Activated naive CD4-positive, alpha-beta T cell treated with anti-CD3 and anti-CD28 coated beads, Interleukin-2, amount 50 U/mL, for 72 hours (primary cell): ENCODE results near the gene PRKACB. TPM values are rescaled to one million over a fixed set of nuclear protein-coding genes. Genes with fewer than 3 reads are reported as not detected.
A peak's percentile ranks its signal among the peaks of the same experiment; 100 is the strongest.
"Not testable (repeated sequence)": the region's sequence is repeated elsewhere in the genome, so short reads cannot be mapped to it uniquely, and the experiment has no call there.

Experiments used
- ATAC-seq, 2 donors: fragments of 150-1000 bp; cut with Tn5 transposase; 2 replicates each; pipeline ENCODE4 v1.10.0; 2021; ENCODE audit warnings: mild to moderate bottlenecking in 2 of 2, moderate library complexity in 2 of 2
- DNase-seq, 2 donors: peaks; one replicate each; pipeline ENCODE4 v3.0.0; 2021 to 2022; ENCODE audit warnings: low spot score in 2 of 2
- H3K27ac Mint-ChIP-seq, 2 donors: one replicate each; pipeline ENCODE4 v1.8.0; 2022; ENCODE audit warnings: mild to moderate bottlenecking in 2 of 2, mixed read lengths in 2 of 2
- H3K36me3 Mint-ChIP-seq, 2 donors: one replicate each; pipeline ENCODE4 v1.8.0; 2022; ENCODE audit warnings: mixed read lengths in 2 of 2
- H3K9me3 Mint-ChIP-seq, 2 donors: one replicate each; pipeline ENCODE4 v1.8.0; 2022; ENCODE audit warnings: mixed read lengths in 2 of 2
- total RNA-seq, 2 donors: library from RNA; stranded (reverse); gene quantifications; one replicate each; pipeline ENCODE4 v1.2.3, GENCODE V29; 2022

PRKACB gene
- 10 to 100 TPM; 20.7 to 25.2 TPM for total RNA-seq

- Mint-ChIP-seq H3K9me3 (no peaks in the 10 kb centered on the region), H3K36me3 (peaks cover 0 to 5% of the 10 kb centered on the region in 2 donors), H3K27ac (peak within 1 kb of the TSS; percentile 95)
- ATAC-seq (peak; percentile 85 to 90), DNase-seq (no peak)
Observed at GRCh38 chr1:84143796-84144565, at the start of gene PRKACB. PRKACB (plus strand) TSS chr1:84144271; CDS start chr1:84144362, 91 bp downstream.

DNA sequence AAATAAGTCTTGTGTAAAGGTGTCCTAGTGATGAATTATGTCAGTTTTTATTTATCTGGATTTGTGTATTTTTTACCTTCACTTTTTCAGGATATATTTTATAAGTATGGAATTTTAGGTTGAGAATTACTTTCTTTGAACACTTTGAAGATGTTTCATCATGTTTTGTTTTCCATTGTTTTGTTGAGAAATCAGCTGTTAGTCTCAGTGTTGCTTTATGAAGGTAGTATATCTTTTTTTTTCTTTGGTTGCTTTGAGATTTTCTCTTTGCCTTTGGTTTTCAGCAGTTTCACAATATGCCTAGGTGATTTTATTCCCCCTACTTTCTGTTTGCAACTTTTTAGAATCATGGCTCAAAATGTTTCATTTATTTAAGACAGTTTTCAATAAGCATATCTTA is 48.8 kb upstream of the PRKACB start:
- ATAC-seq (no peak), DNase-seq (no peak)
- Mint-ChIP-seq H3K36me3 (peaks cover 0 to 5% of the 10 kb centered on the region in 2 donors), H3K27ac (no peak overlapping the region), H3K9me3 (no peaks in the 10 kb centered on the region)

- ATAC-seq = no peak
- H3K9me3 Mint-ChIP-seq = no peaks in the 10 kb centered on the region
- H3K36me3 Mint-ChIP-seq = peaks cover 0 to 5% of the 10 kb centered on the region in 2 donors
- no peak overlapping the region for H3K27ac Mint-ChIP-seq
- DNase-seq = no peak
Observed at GRCh38 chr1:84096176-84096575, 47.9 kb upstream of the PRKACB start.

- H3K9me3 Mint-ChIP-seq = no peaks in the 10 kb centered on the region
- ATAC-seq = no peak
- H3K27ac Mint-ChIP-seq = no peak overlapping the region
- no peaks in the 10 kb centered on the region for H3K36me3 Mint-ChIP-seq
- no peak for DNase-seq
Observed at GRCh38 chr1:84101204-84101603, 42.9 kb upstream of the PRKACB start.

DNA sequence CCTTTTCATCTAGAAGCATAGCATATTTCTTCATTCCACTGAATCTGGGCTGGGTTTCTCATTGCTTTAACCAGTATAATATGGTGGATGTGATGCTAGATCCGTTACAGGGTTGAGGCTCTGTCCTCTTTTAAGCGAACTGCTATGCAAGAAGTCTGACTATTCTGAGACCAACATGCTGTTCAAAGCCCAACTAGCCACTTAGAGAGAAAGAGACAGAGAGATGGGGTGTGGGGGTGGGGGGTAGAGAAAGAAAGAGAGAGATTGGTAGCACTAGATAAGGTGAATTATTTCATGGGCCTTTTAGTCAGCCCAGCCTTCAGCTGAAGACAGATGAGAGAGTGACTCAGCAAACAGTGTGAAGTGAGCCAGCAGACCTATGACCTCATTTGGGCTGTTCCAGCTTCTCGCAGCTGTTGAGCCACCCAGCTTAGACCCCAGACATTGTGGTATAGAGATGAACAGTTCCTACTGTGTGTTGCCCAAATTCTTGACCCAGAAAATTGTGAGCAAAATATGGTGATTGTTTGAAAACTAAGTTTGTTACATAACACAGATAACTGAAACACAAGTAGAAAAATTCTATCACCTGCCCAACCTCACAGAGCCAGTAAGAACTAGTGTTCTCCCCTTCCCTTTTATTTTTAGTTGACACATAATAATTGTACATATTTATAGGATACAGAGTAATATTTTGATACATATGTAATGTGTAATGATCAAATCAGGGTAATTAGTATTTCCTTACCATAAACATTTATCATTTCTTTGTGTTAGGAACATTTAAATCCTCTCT is 40.7 kb upstream of the PRKACB start:
- Mint-ChIP-seq H3K27ac (peak overlapping the region in 1 of 2 donors; percentile 33), H3K36me3 (peaks cover 11 to 14% of the 10 kb centered on the region in 2 donors), H3K9me3 (peaks cover 3 to 7% of the 10 kb centered on the region in 2 donors)
- ATAC-seq = peak; percentile 53 to 64
- DNase-seq = no peak

DNA sequence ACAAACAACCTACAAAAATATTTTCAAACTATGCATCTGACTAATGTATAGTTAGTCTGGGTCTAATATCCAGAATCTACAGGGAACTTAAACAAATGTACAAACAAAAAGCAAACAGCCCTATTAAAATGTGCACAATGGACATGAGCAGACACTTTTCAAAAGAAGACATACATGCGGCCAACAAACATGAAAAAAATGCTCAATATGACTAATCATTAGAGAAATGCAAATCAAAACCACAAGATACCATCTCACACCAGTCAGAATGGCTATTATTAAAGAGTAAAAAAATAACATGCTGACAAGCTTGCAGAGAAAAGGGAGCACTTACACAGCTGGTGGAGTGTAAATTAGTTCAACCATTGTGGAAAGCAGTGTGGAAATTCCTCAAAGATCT is 36.5 kb upstream of the PRKACB start:
- not testable (repeated sequence) for H3K9me3 Mint-ChIP-seq, DNase-seq, ATAC-seq, H3K27ac Mint-ChIP-seq
- peaks cover 11 to 14% of the 10 kb centered on the region in 2 donors for H3K36me3 Mint-ChIP-seq

- DNase-seq = no peak
- ATAC-seq = no peak
- no peak overlapping the region for H3K27ac Mint-ChIP-seq
- H3K36me3 Mint-ChIP-seq = peaks cover 11 to 14% of the 10 kb centered on the region in 2 donors
- H3K9me3 Mint-ChIP-seq = peaks cover 3 to 7% of the 10 kb centered on the region in 2 donors
Observed at GRCh38 chr1:84107955-84108354, 36.1 kb upstream of the PRKACB start.

GRCh38 chr1:84108900-84109578 is 35.0 kb upstream of the PRKACB start:
- DNase-seq (no peak), ATAC-seq (no peak)
- peaks cover 11 to 14% of the 10 kb centered on the region in 2 donors for H3K36me3 Mint-ChIP-seq
- no peak overlapping the region for H3K27ac Mint-ChIP-seq
- peaks cover 3 to 7% of the 10 kb centered on the region in 2 donors for H3K9me3 Mint-ChIP-seq

DNA sequence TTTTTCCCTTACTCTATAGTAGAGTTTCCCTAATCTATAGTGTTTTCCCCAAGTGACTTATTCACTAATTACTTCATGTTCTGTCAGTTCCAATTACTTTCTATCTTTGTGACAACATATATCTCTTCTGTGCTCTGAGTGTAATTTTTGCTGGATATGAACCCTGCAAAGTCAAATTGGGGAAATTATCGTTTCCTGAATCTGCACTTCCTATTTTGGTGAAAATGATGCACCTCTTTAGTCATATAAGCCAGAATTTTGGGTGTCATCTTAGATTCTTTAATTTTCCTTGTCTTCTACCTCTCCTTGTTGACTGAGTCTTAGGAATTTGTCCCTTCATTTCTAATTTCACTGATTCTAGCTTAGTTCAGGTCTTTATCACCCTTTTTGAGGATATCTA is 33.4 kb upstream of the PRKACB start:
- Mint-ChIP-seq H3K27ac (no peak overlapping the region), H3K36me3 (peaks cover 11 to 14% of the 10 kb centered on the region in 2 donors), H3K9me3 (peaks cover 3 to 7% of the 10 kb centered on the region in 2 donors)
- DNase-seq = no peak
- ATAC-seq = no peak

- no peak for DNase-seq
- no peak for ATAC-seq
- Mint-ChIP-seq H3K27ac (no peak overlapping the region), H3K9me3 (no peaks in the 10 kb centered on the region), H3K36me3 (no peaks in the 10 kb centered on the region)
Observed at GRCh38 chr1:84116558-84116957, 27.5 kb upstream of the PRKACB start.

DNA sequence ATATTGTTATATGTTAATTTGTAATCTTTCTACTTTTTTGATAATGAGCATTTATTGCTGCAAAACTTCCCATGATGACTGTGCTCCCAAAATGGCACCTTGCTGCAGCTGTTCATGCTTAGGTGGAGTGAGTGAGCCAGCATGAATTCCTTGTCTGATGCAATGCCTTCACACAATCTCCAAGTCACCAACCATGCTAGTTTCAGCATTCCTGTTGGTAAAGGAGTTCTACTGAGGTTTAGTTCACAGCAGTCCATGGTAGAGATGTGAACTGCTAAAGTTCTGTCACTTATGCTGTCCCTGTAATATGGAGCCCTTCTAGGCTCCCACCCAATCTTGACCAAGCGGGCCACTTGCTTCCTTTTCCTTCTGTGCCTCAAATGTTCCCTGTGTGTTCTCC is 26.2 kb upstream of the PRKACB start:
- no peaks in the 10 kb centered on the region for H3K9me3 Mint-ChIP-seq
- ATAC-seq = no peak
- no peak for DNase-seq

DNA sequence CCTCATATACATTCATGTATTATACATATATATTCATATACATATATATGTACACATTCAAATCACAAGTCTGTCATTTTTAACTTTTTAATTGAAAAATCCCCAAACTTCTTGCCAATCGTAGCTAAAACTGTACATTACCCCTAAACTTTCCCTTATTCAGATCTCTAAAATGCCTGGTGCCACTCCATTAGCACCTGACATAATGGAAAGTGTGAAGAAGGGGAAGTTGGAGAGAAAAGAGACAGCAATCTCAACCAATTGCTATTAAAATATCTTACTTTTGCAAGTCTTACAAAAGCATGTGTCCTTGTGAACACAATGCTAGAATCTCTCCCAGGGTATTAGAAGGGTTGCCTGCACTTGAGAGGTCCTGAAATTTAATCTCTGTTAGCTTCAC is 22.7 kb upstream of the PRKACB start:
- Mint-ChIP-seq H3K36me3 (no peaks in the 10 kb centered on the region), H3K9me3 (no peaks in the 10 kb centered on the region), H3K27ac (no peak overlapping the region)
- DNase-seq = no peak
- ATAC-seq = no peak

More for the DNA sequence above, 26.2 kb upstream of the PRKACB start:
- H3K36me3 Mint-ChIP-seq = no peaks in the 10 kb centered on the region
- no peak overlapping the region for H3K27ac Mint-ChIP-seq

- Mint-ChIP-seq H3K9me3 (no peaks in the 10 kb centered on the region), H3K27ac (no peak overlapping the region), H3K36me3 (no peaks in the 10 kb centered on the region)
- ATAC-seq = peak; percentile 62 to 63
- peak in 1 of 2 donors; percentile 37 for DNase-seq
Observed at GRCh38 chr1:84122780-84123382, 21.2 kb upstream of the PRKACB start.

GRCh38 chr1:84133479-84133878 is 10.6 kb upstream of the PRKACB start:
- no peak for ATAC-seq
- Mint-ChIP-seq H3K36me3 (peaks cover 0 to 6% of the 10 kb centered on the region in 2 donors), H3K9me3 (peaks cover 3 to 6% of the 10 kb centered on the region in 2 donors), H3K27ac (no peak overlapping the region)
- DNase-seq = no peak

DNA sequence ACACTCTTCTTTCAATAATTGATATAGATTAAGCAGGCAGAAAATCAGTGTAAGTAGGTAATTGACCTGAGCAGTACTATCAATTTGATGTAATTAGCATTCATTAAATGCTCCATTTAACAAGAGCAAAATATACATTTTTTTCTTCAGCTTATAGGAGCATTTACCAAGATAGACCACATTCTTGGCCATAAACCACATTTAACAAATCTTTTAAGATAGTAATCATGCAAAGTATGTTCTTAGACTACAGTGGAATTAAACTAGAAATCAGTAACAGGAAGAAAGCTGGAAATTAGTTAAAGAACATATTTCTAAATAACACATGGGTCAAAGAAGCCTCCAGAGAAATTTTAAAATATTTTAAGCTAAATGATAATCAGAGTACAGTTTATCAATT is 8.7 kb upstream of the PRKACB start:
- Mint-ChIP-seq H3K27ac (no peak overlapping the region), H3K36me3 (peaks cover 0 to 6% of the 10 kb centered on the region in 2 donors), H3K9me3 (peaks cover 3 to 6% of the 10 kb centered on the region in 2 donors)
- no peak for ATAC-seq
- no peak for DNase-seq

GRCh38 chr1:84141182-84142003 is 2.7 kb upstream of the PRKACB start:
- no peaks in the 10 kb centered on the region for H3K9me3 Mint-ChIP-seq
- DNase-seq (no peak), ATAC-seq (no peak)
- H3K36me3 Mint-ChIP-seq = peaks cover 0 to 5% of the 10 kb centered on the region in 2 donors
- no peak overlapping the region for H3K27ac Mint-ChIP-seq
